Middle frontal gyrus (tissue), 1 donor: Measurements from ENCODE around the gene SLC25A13.

Source experiments
- DNase-seq: peaks from one replicate; pipeline ENCODE4 v3.0.0-alpha.2; 2015; ENCODE audit warnings: low spot score; ENCODE audit errors: extremely low spot score

Gene SLC25A13

DNA sequence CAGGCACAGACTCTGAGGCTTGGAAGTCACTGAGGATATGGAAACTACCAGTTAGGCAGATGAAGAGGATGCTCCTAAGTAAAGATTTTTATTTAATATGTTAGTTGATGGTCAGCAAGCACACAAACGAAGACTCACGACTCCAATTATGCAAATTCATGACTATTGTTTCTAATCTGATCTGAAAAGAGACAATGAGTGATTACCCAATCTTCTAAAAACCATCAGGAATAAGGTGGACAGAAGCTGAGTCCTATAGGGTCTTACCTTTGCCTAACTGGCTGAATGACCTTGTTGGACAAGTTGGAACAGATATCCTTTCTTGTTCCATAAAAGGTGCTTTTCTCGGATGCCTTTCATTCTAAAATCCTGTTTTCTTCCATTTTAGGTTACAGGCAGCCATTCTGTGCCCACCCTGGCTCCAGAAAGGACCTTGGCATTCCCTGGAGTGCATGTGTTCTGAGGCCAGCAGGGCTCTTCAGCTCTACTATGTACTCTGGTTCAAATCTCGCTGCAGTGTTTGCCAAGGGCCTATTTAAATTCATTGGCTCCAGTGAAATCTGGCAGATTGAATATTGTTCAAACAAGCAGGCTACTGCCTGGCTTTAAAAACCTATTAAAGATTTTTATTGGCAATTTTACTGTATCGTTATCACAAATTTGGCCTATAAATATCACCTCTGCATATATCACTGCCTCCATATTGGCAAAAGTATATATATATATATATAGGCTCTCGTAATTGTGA, 77.5 kb downstream of the SLC25A13 start:
- no peak for DNase-seq

GRCh38 chr7:96243241-96243640, 78.7 kb downstream of the SLC25A13 start:
- DNase-seq, result no peak

DNA sequence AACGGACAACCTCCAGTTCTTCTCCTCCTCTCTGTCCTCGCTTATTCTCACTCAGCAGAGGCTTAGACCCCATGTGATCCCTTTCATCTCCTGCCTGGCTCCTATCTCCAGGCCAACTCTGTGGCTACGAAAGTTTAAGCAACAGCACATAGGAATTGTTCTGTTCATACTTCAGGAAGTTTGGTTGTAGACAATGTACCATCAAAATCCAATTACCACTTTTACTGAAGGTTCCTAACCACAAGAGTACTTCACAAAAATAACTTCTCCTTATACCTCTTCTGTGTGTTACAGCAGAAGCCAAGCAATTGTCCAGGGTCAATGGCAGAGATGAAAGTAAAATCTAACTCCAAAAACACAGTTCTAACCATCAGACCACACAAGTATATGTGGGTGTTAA, 80.0 kb downstream of the SLC25A13 start:
- DNase-seq, result no peak

GRCh38 chr7:96238976-96239766, 82.7 kb downstream of the SLC25A13 start:
- no peak for DNase-seq

DNA sequence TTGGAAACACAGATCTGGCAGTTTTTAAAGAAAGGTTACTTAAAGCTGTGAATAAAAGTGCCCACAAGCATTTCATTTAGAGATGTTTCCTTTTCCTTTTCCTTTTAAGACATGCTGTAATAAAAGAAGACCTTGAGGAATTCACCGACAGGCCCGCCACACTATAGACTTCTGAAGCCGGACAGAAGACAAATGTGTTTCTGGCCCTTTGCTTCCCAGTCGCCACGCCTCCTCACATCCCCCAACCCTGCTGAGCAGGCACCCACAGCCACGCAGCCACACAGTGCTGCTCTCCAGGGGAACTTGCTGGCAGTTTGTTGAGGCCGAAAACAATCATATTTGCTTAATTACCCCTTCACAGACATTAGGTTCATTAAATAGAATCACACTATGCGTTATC, 83.4 kb downstream of the SLC25A13 start:
- DNase-seq, result no peak

DNA sequence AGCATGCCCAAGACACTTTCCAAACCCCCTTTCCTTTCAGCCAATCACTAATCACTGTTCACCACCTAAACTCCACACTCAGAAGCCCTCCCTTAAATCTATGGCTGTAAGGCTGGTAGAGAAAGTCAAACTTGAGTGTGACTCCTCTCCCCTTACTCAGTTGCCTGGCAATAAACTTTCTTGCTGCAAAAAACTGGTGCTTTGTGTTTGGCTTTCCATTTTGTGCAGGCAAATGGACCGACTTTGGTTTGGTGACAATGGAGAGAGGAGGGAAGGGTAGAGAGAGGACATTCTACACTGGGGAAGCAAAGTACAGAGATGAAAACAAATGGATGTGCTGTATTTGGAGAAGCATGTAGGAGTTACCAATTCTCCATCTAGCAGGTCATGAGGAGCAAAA, 84.9 kb downstream of the SLC25A13 start:
- no peak for DNase-seq

DNA sequence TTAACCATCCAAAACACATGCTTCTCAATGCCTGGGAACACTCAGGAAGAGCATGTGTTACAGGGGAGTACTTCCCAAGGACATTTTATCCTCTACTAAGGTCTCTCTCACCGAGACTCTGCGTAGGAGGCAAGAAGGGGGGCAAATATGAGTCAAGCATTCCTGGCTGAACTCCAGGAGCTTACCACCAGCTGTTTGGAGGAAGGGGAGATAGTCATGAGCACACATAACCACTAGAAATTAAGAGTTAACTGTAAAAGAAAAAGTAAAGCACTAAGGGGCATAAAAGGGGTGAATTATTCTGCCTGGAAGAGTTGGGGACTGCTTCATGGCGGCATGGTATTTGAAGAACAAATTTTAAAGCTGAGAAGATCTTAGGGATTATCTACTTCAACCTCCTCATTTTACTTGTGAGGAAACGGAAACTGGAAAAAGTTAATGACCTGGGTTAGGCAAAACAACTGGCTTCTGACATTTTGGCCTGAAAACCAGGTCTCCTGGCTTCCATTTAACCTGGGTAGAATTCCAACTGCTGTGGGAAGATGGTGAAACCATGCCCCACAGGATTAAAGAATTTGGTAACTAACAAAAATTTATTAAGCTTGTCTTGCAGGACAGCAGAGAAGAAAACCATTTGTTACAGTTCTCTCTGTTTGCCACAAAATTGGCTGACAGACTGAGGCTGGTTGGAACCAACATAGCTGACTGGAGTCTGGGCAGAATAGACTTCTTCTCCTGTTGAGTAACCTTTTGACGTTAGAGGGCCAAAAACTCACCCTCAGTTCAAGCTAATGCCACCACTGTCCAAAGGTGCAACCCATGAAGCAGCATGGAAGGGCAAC, 85.5 kb downstream of the SLC25A13 start:
- no peak for DNase-seq

DNA sequence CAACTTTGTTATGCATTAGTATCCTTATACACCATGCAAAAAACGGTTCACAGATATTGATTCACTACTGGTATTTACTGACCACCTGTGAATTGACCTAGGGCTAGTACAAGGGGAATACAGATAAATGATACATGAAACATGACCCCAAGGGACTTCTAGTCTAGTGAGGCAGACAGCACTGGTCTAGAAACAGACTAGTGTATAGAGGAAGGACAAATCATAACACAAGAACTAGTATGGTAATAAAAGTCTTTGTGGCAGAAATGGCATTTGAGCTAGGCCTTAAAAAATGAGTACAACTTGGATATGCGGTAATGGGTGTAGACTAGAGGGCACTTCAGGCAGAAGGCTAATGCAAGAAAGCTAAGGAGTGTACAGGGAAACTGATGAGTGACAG, 86.6 kb downstream of the SLC25A13 start:
- DNase-seq, result no peak

- DNase-seq, result no peak
Measured at GRCh38 chr7:96233528-96234154, 88.3 kb downstream of the SLC25A13 start.

- no peak for DNase-seq
Measured at GRCh38 chr7:96233084-96233483, 88.8 kb downstream of the SLC25A13 start.

DNA sequence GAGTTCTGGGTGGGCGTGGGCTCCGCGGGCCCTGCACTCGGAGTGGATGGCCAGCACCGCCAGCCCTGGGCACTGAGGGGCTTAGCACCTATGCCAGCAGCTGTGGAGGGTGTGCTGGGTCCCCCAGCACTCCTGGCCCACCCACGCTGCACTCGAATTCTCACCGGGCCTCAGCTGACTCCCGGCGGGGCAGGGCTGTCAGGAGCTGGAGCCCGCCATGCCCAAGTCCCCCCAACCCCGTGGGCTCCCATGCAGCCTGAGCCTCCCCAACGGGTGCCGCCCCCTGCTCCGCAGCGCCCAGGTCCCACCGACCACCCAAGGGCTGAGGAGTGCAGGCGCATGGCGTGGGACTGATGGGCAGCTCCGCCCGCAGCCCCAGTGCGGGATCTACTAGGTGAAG, 93.1 kb downstream of the SLC25A13 start:
- DNase-seq, result no peak

DNA sequence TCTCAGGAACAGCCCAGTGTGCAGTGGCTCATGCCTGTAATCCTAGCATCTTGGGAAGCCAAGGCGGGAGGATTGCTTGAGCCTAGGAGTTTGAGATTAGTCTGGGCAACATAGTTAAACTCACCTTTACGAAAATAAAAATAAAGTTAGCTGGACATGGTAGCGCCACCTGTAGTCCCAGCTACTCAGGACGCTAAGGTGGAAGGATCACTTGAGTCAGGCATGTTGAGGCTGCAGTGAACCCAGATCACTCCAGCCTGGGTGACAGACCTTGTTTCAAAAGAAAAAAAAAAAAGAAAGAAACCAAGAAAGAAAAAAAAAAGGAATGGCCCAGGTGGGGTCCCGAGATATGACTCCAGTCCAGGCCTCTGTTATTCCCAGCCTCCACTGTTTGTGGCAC, 96.6 kb downstream of the SLC25A13 start:
- DNase-seq, result no peak

DNA sequence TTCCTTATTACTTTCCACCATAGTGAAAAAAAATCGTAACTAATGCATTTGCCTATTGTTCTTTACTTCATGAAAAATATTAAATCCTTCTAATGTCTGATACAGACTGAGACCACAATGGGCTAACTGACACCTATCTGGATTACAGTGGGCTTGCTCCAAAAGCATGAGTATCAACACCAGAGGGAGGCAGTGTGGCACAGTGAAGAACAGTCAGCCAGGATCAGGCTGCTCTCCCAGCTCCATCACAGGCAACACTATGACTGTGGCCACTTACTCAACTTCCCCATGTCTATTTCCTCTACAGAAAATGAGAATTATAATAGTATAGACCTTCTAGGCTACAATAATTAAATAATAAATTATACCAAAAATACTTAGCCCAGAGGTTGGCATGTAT, 97.2 kb downstream of the SLC25A13 start:
- no peak for DNase-seq

DNA sequence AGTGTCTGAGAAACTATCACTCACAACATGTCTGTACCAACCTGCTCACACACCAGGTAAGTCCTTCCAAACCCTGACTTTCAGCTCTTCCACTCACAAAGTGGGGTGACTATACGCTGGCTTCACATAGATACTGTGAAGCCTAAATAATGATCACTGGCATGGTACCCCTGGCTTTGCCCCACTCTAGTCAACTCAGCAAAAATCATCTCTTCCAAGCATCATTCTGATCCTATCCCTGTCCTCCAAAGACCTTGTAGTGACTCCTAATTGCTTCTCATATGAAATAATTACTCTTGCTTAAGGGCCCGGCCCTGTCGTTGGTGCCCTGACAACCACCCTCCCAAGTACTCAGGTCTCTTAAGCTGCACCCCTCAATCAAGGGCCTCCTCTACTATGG, 97.8 kb downstream of the SLC25A13 start:
- DNase-seq, result no peak

- no peak for DNase-seq
Measured at GRCh38 chr7:96221888-96222287, 100.0 kb downstream of the SLC25A13 start.

DNA sequence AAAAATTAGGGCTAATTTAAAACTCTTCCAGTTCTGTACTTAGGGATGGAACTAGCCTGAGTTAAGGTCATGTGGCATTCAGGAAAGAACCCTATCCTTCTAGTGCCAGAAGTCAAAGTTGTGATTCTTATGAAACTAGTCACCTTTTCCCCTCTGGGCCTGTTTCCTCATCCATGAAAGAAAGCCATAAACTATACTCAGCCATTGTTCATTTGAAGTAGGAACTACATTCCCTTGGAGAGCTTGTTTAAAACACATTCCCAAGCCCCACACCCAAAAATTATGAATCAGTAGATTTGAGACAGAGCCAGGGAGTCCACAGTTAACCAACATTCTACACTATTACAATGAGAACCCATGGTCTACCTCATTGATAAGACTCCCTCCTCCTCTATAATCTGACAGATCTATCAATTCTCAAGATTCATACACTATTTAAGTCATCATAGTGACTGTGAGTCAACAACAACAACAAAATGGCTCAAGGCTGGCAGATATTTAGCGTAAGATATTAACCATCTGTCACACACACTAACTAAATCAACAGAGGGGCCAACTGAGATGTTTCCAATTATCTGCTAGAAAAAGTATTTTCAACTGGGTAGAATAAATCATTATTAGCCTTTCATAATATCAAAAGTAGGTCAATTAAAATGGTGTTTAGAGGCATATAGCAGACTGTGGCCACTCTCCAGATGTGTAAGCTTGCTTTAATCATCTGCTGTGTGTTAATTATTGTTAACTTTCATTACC, 102.3 kb downstream of the SLC25A13 start:
- DNase-seq, result no peak

- DNase-seq, result no peak
Measured at GRCh38 chr7:96218664-96219243, 103.1 kb downstream of the SLC25A13 start.

DNA sequence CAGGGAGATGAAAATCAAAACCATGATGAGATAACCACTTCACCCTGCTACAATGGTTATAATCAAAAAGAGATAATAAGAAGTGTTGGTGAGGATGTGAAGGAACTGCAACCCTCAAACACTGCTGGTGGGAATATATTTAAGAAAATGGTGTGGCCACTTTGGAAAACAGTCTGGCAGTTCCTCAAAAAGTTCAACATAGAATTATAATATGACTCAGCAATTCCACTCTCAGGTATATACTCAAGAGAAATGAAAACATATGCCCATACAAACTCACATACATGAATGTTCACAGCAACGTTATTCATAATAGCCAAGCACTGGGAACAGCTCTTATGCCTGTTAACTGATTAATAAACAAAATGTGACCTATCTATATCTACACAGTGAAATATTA, 104.8 kb downstream of the SLC25A13 start:
- no peak for DNase-seq

GRCh38 chr7:96216373-96216772, 105.5 kb downstream of the SLC25A13 start:
- DNase-seq, result no peak

DNA sequence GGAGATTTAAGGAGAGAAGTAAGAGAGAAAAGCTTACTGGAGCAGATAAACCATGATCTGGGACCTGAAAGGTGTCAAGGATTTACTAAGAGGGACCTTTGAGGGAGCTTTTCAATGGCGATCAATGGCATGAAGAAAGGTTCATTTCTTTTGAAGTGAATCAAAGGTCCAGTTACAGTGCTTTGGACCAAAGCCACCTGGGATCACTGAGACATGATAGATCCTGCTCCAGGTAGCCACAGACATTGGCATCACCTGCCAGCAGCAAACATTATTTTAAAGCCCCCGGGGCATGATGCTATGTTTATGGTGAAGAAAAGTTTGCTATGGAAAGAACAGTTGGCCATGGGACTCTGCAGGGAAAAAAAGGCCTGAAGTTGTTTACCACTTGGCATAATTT, 109.4 kb downstream of the SLC25A13 start:
- no peak for DNase-seq
